ENCODE data around the gene ZC3H12D.
"Not testable (repeated sequence)": the region's sequence is repeated elsewhere in the genome, so short reads cannot be mapped to it uniquely, and the experiment has no call there.

ZC3H12D gene

DNA sequence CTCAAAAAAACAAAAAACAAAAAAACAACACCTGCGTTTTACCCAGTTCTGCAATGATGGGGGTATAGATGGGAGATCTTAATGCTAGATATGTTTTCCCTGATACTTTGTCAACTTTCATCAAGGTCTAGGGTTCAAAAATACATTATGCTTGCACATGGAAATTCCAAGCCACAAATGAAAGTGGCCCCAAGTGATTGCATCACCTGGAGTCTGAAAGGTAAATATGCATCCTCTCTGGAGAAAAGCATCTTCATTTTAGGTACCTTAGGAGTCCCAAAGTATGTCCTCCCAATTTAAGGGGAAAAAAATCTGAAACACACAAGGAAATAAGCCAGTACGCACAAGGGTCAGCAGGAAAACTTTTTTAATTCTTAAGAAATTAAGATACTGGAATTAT lies 12.6 kb upstream of the ZC3H12D start:
- TF ChIP-seq, protein P1, sequence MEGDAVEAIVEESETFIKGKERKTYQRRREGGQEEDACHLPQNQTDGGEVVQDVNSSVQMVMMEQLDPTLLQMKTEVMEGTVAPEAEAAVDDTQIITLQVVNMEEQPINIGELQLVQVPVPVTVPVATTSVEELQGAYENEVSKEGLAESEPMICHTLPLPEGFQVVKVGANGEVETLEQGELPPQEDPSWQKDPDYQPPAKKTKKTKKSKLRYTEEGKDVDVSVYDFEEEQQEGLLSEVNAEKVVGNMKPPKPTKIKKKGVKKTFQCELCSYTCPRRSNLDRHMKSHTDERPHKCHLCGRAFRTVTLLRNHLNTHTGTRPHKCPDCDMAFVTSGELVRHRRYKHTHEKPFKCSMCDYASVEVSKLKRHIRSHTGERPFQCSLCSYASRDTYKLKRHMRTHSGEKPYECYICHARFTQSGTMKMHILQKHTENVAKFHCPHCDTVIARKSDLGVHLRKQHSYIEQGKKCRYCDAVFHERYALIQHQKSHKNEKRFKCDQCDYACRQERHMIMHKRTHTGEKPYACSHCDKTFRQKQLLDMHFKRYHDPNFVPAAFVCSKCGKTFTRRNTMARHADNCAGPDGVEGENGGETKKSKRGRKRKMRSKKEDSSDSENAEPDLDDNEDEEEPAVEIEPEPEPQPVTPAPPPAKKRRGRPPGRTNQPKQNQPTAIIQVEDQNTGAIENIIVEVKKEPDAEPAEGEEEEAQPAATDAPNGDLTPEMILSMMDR (IDR thresholded peaks at IDR 0.05; ENCODE audit: low read depth, low read length) = no peak
- no peak for DNase-seq (ENCODE audit: low read depth, low spot score)
- in situ Hi-C loops (cut with HindIII; ENCODE audit: low sequenced_read_pairs) = no loop called here
- no peak overlapping the region for H3K4me3 ChIP-seq (ENCODE audit: low read depth, low read length)

DNA sequence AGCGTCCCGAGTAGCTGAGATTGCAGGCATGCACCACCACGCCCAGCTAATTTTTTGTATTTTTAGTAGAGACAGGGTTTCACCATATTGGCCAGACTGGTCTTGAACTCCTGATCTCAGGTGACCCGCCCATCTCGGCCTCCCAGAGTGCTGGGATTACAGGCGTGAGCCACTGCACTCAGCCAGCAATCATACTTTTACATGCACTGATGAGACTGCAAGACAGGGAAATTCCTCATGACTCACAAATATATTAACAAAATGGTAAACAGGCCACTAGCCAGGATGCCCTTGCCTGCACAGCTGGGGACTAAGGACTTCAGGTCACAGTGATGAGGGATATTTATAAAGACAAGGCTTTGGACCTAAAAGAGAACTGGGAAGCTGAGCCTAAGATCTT lies 11.8 kb upstream of the ZC3H12D start:
- H3K4me3 ChIP-seq (ENCODE audit: low read depth, low read length); in situ Hi-C loops (cut with HindIII; ENCODE audit: low sequenced_read_pairs): not testable (repeated sequence)
- peak; percentile 51 for DNase-seq (ENCODE audit: low read depth, low spot score)

DNA sequence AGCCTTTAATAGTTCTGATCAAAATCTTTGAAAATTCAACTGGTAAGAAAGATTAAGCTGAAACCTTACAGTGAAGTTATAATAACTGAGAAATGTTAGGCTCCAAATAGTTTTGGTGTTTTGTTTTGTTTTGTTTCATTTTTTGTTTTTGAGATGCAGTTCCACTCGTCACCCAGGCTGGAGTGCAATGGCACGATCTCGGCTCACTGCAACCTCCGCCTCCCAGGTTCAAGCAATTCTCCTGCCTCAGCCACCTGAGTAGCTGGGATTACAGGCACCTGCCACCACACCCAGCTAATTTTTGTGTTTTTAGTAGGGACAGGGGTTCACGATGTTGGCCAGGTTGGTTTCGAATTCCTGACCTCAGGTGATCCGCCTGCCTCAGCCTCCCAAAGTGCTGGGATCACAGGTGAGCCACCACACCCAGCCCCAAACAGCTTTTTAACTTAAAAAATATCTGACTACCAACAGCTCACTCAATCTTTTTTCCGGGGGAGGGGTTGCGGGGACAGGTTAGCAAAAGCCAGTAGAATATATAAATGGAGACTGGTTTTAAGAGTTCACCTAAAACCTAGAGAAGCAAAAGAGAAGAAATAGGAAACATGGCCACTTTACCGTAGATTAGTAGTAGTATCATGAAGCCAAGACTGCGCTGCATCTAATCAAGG lies 10.7 kb upstream of the ZC3H12D start:
- DNase-seq (ENCODE audit: low read depth, low spot score); in situ Hi-C loops (cut with HindIII; ENCODE audit: low sequenced_read_pairs); H3K4me3 ChIP-seq (ENCODE audit: low read depth, low read length): not testable (repeated sequence)

DNA sequence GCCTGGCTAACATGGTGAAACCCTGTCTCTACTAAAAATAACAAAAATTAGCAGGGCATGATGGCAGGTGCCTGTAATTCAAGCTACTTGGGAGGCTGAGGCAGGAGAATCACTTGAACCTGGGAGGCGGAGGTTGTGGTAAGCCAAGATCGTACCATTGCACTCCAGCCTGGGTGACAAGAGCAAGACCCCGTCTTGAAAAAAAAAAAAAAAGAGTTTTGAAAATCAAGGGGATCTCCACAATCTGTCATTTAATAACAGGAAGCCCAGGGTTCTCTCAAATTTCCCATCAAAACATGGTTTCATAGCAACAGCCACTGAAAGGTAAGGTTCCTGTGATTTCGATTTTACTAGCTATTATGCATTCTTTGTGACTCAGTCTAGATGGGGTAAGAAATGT lies 10.0 kb upstream of the ZC3H12D start:
- in situ Hi-C loops (cut with HindIII; ENCODE audit: low sequenced_read_pairs); DNase-seq (ENCODE audit: low read depth, low spot score); H3K4me3 ChIP-seq (ENCODE audit: low read depth, low read length): not testable (repeated sequence)

DNA sequence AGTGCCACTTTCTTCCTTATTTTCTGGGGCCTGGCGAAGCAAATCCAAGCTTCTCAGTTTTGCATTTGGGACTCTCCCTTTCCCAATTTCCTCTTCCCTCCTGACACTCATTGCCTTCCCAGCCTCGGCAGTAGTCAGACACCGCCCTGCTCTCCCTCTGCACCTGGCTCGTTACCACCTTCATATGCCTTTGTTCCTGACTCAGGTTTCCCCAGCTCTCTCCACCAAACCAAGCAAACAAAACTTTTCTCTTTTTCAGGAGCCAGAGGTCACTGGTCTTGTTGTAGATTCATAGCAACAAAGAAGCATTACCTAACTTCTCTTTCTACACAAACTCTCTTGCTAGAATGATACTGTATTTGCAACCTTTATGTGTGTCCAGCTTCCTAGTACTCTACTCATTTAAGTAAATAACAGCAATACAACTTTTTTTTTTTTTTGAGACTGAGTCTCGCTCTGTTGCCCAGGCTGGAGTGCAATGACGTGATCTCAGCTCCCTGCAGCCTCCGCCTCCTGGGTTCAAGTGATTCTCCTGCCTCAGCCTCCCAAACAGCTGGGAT lies 9.0 kb upstream of the ZC3H12D start:
- TF ChIP-seq, protein P1 (IDR thresholded peaks at IDR 0.05; ENCODE audit: low read depth, low read length) = no peak
- DNase-seq (ENCODE audit: low read depth, low spot score) = no peak
- H3K4me3 ChIP-seq (ENCODE audit: low read depth, low read length) = no peak overlapping the region
- in situ Hi-C loops (cut with HindIII; ENCODE audit: low sequenced_read_pairs) = no loop called here

DNA sequence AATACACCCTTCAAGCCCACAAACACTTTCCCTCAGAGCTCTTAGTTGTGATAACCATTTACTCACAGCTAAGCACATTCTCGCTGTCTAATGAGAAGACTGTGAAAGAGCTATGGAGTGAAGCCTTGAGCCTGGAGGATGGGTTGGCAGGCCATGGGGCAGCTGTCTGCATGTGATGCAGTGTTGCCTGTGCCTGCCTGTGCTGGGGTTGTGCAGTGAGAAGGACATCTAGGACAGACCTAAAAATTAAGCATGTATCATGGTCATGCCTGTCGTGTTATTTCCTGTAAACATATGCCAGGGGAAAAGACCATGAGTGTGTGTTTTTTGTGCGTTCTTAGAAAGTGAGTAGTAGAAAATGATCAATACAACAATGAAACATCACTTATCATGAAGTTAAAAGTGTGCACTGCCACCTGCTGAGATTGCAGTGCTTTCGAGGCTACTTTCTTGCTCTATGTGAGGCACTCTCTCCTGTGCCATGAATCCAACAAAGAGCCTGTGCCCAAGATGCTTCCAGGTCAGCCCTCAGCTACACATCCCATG lies 8.1 kb upstream of the ZC3H12D start:
- DNase-seq (ENCODE audit: low read depth, low spot score) = no peak
- in situ Hi-C loops (cut with HindIII; ENCODE audit: low sequenced_read_pairs) = no loop called here
- H3K4me3 ChIP-seq (ENCODE audit: low read depth, low read length) = no peak overlapping the region
- TF ChIP-seq, protein P1 (IDR thresholded peaks at IDR 0.05; ENCODE audit: low read depth, low read length) = no peak

DNA sequence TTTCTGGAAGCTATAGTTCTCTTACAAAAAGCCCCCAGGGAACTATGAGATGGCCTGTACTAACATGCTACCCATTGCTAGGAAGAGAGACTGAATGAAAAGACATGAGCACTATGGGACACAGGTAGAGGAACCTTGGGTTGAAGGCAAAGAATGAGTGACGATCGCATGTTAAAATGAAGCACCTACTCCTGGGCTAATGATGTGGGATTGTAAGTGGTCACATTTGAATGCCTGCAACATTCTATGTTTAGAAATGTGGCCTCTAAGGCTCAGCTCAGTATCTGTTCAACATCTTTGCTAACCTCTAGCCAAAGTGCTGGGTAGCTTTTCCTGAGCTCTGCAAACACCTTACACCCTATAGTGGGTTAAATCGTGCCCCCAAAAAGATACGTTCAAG lies 5.2 kb upstream of the ZC3H12D start:
- TF ChIP-seq, protein P1 (IDR thresholded peaks at IDR 0.05; ENCODE audit: low read depth, low read length) = no peak
- DNase-seq (ENCODE audit: low read depth, low spot score) = no peak
- no peak overlapping the region for H3K4me3 ChIP-seq (ENCODE audit: low read depth, low read length)
- in situ Hi-C loops (cut with HindIII; ENCODE audit: low sequenced_read_pairs) = no loop called here

DNA sequence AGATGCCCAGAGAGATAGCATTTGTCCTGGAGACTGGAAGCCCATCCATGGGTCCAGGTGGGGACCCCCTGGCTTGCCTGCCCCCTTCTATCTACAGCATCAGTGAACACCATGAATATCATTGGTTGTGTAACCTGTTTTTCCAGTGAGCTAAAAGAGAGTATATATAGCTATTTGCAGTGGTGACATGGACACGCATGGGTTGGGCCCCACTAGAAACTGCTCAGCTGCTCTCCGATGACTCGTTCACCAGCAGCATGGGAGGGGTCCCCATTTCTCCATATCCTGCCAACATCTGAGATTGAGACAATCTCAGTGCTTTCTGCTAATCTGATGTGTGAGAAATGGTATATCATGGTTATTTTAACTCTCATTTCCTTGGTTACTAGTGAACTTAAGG lies 4.0 kb upstream of the ZC3H12D start:
- no peak overlapping the region for H3K4me3 ChIP-seq (ENCODE audit: low read depth, low read length)
- in situ Hi-C loops (cut with HindIII; ENCODE audit: low sequenced_read_pairs) = no loop called here
- TF ChIP-seq, protein P1 (IDR thresholded peaks at IDR 0.05; ENCODE audit: low read depth, low read length) = no peak
- peak; percentile 12 for DNase-seq (ENCODE audit: low read depth, low spot score)
